HFFc6 (cell line): ENCODE data around the gene C20orf144. TPM values are rescaled to one million over a fixed set of nuclear protein-coding genes. Genes with fewer than 3 reads are reported as not detected.
A peak's percentile ranks its signal among the peaks of the same experiment; 100 is the strongest.

Source experiments
- DNase-seq: peaks from one replicate; pipeline ENCODE4 v3.0.0-alpha.2; 2018
- H3K27ac Mint-ChIP-seq: 2 replicates; pipeline ENCODE4 v1.8.0; 2020; ENCODE audit warnings: mild to moderate bottlenecking, mixed read lengths
- H3K27me3 Mint-ChIP-seq: 2 replicates; pipeline ENCODE4 v1.8.0; 2021; ENCODE audit warnings: mild to moderate bottlenecking, moderate library complexity, mixed read lengths; ENCODE audit not compliant: insufficient read depth
- H3K36me3 Mint-ChIP-seq: 2 replicates; pipeline ENCODE4 v1.8.0; 2021; ENCODE audit warnings: low read depth, mixed read lengths
- H3K4me1 Mint-ChIP-seq: 2 replicates; pipeline ENCODE4 v1.8.0; 2020; ENCODE audit warnings: low read depth, mixed read lengths
- H3K4me3 Mint-ChIP-seq: 2 replicates; pipeline ENCODE4 v1.8.0; 2020; ENCODE audit warnings: mild to moderate bottlenecking, moderate library complexity, mixed read lengths
- H3K9me3 Mint-ChIP-seq: 2 replicates; pipeline ENCODE4 v1.8.0; 2020; ENCODE audit warnings: mild to moderate bottlenecking, mixed read lengths
- total RNA-seq, 6 experiments: library from RNA; stranded (reverse); fragmentation: NEBNext Ultra II Directional; extraction: Animal tissue kit (Norgen Biotek cat#: 25700); gene quantifications; 2 replicates in 1 of 6; 3 replicates in 5 of 6; pipeline ENCODE4 v1.2.3, GENCODE V29; 2021
- TF ChIP-seq, protein P1 (sequence below): fragments of 200-600 bp; sonication (generic); IDR thresholded peaks from 2 replicates; pipeline ENCODE4 v1.5.0; 2021; ENCODE audit warnings: antibody characterized with exemption, mild to moderate bottlenecking

Gene C20orf144
- total RNA-seq, 6 experiments from 2014 or later: 0.10 to 0.31 (median 0.23) TPM; not detected in 1

DNA sequence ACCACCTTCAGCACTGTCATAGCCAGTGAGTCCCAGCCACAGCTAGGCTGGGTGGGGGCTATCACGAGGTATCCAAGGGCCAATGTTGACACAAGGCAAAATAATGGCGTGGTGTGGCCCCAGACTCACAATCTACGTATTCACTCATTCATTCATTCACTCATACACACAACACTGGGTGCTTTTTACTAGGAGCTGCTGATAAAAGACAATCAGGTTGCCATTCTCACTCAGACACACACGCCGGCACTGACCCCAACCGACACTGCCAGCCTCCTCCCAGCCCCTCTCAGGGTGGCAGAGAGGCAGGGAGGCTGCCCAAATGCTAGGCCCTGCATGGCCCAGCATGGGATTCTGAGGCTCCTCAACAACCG is 1.5 kb upstream of the C20orf144 start:
- H3K36me3 Mint-ChIP-seq: no peaks in the 10 kb centered on the region
- peak overlapping the region; percentile 16; the same call in 1 of the 2 replicates for H3K27ac Mint-ChIP-seq
- no peaks in the 10 kb centered on the region for H3K9me3 Mint-ChIP-seq
- TF ChIP-seq, protein P1, sequence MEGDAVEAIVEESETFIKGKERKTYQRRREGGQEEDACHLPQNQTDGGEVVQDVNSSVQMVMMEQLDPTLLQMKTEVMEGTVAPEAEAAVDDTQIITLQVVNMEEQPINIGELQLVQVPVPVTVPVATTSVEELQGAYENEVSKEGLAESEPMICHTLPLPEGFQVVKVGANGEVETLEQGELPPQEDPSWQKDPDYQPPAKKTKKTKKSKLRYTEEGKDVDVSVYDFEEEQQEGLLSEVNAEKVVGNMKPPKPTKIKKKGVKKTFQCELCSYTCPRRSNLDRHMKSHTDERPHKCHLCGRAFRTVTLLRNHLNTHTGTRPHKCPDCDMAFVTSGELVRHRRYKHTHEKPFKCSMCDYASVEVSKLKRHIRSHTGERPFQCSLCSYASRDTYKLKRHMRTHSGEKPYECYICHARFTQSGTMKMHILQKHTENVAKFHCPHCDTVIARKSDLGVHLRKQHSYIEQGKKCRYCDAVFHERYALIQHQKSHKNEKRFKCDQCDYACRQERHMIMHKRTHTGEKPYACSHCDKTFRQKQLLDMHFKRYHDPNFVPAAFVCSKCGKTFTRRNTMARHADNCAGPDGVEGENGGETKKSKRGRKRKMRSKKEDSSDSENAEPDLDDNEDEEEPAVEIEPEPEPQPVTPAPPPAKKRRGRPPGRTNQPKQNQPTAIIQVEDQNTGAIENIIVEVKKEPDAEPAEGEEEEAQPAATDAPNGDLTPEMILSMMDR: no peak
- no peak for DNase-seq
- peaks cover 23% of the 10 kb centered on the region for H3K4me1 Mint-ChIP-seq
- no peaks in the 10 kb centered on the region; the same call in none of the 2 replicates for H3K27me3 Mint-ChIP-seq
- H3K4me3 Mint-ChIP-seq: no peak overlapping the region

DNA sequence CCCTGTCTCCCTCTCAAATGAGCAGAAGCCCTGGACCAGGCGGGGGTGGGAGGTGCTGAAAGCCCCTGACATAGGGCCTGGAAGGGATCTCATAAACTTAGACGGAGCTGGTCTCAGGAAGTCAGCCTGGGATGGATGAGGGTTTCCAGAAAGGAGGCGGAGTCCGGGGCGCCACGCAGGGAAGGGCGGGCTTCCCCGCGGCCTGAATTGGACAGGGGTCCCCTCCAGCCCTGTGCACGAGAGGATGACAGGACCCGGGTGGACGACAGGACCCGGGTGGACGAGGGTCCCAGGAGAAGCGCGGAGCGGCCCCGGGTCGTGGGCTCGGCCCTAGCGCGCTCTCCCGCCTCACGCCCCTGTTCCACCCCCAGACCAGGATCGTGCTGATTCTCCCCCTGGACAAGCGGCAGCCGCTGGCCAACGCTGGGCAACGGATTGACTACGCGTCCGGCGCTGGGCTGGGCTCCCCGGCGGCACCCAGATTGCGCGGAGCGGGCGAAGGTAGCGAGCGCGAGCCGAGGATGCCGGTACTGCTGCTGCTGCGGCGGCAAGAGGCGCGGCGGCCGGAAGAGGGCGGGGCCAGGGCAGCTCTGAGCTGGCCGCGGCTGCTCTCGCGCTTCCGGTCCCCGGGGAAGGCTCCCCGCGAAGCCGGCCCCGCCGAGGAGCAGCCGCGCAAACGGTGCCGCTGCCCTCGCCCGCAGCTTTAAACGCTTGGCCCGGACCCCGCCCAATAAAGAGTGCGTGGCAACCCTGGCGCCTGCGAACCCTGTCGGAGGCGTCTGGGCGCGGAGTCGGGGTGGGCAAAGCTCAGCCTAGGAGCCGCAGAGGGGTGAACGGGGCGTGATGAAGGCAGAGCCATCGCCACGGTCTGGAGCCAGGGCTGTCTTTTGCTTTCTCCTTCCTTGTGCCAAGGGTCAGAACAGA is 1.3 kb downstream of the C20orf144 start:
- peaks cover 2% of the 10 kb centered on the region for H3K27me3 Mint-ChIP-seq
- TF ChIP-seq, protein P1: peak; percentile 23; the same call in 1 of the 2 replicates
- H3K27ac Mint-ChIP-seq: peak overlapping the region; percentile 78
- no peaks in the 10 kb centered on the region for H3K9me3 Mint-ChIP-seq
- peak; percentile 54 for DNase-seq
- peak overlapping the region; percentile 85 for H3K4me3 Mint-ChIP-seq
- peaks cover 36% of the 10 kb centered on the region for H3K4me1 Mint-ChIP-seq
- H3K36me3 Mint-ChIP-seq: no peaks in the 10 kb centered on the region

DNA sequence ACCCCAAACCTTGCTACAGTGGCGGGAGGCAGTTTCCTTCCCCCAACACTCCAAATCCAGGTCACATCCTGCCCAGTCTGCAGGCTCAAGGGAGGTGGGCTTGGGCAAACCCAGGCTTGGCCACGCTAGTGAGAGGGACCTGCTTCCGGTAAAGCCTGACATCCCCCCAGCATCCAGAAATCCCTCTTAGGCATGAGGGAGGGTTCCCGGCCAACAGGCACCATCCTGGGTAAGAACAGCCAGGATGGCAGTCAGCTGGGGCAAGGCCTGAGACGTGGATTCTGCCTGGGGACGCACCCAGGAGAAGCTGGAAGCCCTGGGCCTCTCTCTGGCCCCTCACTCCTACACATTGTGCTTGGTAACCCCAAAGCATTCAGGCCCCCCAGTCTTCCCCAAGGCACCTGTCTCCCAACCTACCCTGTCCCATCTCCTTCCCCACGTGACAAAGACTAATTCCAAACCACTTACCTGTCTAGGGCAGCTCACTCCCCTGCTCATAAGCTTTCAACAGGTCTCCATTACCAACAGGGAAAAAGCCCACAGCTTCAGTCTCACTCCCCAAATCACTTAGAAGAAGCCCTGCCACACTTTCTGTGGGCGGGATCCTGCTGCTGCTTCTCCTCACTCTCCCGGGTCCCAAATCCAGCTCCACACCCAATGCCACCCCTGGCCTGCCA is 2.1 kb downstream of the C20orf144 start:
- peaks cover 2% of the 10 kb centered on the region for H3K27me3 Mint-ChIP-seq

DNA sequence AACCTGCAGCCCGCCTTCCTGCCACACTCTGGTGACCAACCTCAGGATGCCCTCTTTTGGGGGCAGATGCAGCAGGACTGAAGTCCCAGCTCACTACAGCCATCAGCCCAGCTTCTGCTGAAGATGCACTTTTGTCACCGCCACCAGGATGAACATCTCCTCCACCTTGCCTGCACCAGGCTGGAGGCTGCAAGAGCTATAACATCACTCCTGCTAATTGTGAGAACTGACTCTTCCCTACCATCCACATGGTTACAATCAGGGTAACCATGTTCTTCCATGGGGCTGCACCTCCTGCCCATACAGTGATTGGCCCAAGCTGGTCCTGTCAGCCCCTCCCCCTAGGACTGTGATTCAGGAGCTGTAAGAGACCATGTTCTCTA is 2.6 kb downstream of the C20orf144 start:
- Mint-ChIP-seq H3K27ac (peak overlapping the region; percentile 66), H3K27me3 (peaks cover 2% of the 10 kb centered on the region), H3K4me3 (peak overlapping the region; percentile 85), H3K36me3 (no peaks in the 10 kb centered on the region), H3K4me1 (peaks cover 43% of the 10 kb centered on the region), H3K9me3 (no peaks in the 10 kb centered on the region)
- TF ChIP-seq, protein P1: no peak
- no peak for DNase-seq

More for the DNA sequence above, 2.1 kb downstream of the C20orf144 start:
- H3K36me3 Mint-ChIP-seq: no peaks in the 10 kb centered on the region
- H3K9me3 Mint-ChIP-seq: no peaks in the 10 kb centered on the region
- TF ChIP-seq, protein P1: no peak
- DNase-seq: no peak
- peaks cover 41% of the 10 kb centered on the region for H3K4me1 Mint-ChIP-seq
- H3K4me3 Mint-ChIP-seq: peak overlapping the region; percentile 85
- H3K27ac Mint-ChIP-seq: peak overlapping the region; percentile 66

DNA sequence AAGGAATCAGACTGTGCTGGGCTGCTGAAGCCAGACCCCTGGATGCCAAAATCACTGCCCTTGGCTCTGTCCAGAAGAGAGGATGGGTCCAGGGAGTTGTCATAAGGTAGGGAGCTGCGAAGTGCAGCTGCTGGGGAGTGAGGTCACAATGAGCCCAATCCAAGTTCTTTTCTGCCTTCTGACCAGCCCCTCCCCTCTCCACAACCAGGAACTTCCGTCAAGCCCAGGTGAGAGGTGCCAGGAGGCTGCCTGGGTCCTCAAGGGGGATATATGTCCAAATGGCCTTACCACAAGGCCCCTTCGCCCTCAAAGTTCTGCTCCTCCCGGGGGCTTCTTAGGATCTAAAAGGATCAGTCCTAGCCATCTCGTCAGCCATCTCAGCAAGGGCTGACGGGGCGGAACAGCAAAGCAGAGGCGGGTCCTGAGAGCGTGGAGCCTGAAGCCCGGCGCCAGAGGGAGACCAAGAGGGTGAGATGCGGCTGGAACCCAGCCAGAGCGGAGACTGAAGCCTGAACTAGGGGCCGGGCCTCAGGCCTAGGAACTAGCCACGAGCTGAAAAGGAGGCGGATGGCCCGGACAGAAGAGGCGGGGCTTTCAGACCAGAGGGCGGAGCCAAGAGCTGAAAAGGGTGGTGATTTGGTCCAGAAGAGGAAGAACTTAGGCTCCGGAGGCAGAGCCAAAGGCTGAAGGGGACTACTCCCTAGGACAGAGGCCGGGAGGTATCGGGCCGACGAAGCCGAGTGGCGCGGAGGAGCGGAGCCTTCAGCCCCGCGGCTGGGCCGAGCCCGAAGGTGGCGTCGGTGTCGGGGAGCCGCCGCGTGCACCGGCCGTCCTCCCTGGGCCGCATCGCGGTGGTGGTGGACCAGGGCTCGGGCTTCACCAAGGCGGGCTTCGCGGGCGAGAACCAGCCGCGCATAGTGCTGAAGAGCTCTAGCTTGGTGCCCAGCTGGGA is 4.4 kb downstream of the C20orf144 start, which contains the start of gene ACTL10:
Gene ACTL10, plus strand, starts transcription at position 651 of the 952 bp plus-strand sequence. CDS start 555 bp downstream, outside the sequence.
- peaks cover 60% of the 10 kb centered on the region for H3K4me1 Mint-ChIP-seq
- H3K9me3 Mint-ChIP-seq: no peaks in the 10 kb centered on the region
- H3K27me3 Mint-ChIP-seq: peaks cover 2% of the 10 kb centered on the region
- peak within 1 kb of the TSS; percentile 93 for H3K27ac Mint-ChIP-seq
- H3K36me3 Mint-ChIP-seq: no peaks in the 10 kb centered on the region
- DNase-seq: peak; percentile 98
- TF ChIP-seq, protein P1: peak; percentile 49
- peak within 1 kb of the TSS; percentile 89 for H3K4me3 Mint-ChIP-seq
